ENCODE results near the gene PCGF3.

- no peak for TF ChIP-seq CTCF (conservative IDR thresholded peaks at IDR 0.05; ENCODE audit: low read depth, low read length)
- TF ChIP-seq EZH2phosphoT487 (IDR thresholded peaks at IDR 0.05; ENCODE audit: borderline replicate concordance, low read length) = no peak
These were observed 40.3 kb upstream of the PCGF3 start for GRCh38 chr4:665381-665750.
